Skeletal muscle satellite cell (primary cell): ENCODE results near the gene PTPN13. TPM values are rescaled to one million over a fixed set of nuclear protein-coding genes. Genes with fewer than 3 reads are reported as not detected.
A peak's percentile ranks its signal among the peaks of the same experiment; 100 is the strongest.

Experiments used
- H3K27me3 ChIP-seq: 2 replicates; pipeline ENCODE4 v1.7.0; 2013; ENCODE audit warnings: low read length; ENCODE audit not compliant: control insufficient read depth, insufficient read depth
- H3K36me3 ChIP-seq: 2 replicates; pipeline ENCODE4 v1.7.0; 2013; ENCODE audit warnings: mild to moderate bottlenecking, control low read depth, low read length; ENCODE audit not compliant: insufficient read depth
- H3K4me1 ChIP-seq: 2 replicates; pipeline ENCODE4 v1.7.0; 2013; ENCODE audit warnings: low read length; ENCODE audit not compliant: control insufficient read depth, insufficient read depth
- H3K4me2 ChIP-seq: 2 replicates; pipeline ENCODE4 v1.7.0; 2013; ENCODE audit warnings: mild to moderate bottlenecking, low read length
- H3K4me3 ChIP-seq: 2 replicates; pipeline ENCODE4 v1.7.0; 2013; ENCODE audit warnings: low read length
- H3K9ac ChIP-seq: 2 replicates; pipeline ENCODE4 v1.7.0; 2013; ENCODE audit warnings: mild to moderate bottlenecking, low read depth, low read length, moderate library complexity
- H3K9me3 ChIP-seq: replicated peaks from 2 replicates; pipeline ENCODE4 v1.7.0; 2013; ENCODE audit warnings: mild to moderate bottlenecking, control low read depth, low read length
- total RNA-seq: library from RNA; depleted of rRNA; stranded (reverse); fragments of >200 nt; gene quantifications from 2 replicates; pipeline ENCODE4 v1.2.3, GENCODE V29; 2012; rRNA removed

The PTPN13 gene, protein sequence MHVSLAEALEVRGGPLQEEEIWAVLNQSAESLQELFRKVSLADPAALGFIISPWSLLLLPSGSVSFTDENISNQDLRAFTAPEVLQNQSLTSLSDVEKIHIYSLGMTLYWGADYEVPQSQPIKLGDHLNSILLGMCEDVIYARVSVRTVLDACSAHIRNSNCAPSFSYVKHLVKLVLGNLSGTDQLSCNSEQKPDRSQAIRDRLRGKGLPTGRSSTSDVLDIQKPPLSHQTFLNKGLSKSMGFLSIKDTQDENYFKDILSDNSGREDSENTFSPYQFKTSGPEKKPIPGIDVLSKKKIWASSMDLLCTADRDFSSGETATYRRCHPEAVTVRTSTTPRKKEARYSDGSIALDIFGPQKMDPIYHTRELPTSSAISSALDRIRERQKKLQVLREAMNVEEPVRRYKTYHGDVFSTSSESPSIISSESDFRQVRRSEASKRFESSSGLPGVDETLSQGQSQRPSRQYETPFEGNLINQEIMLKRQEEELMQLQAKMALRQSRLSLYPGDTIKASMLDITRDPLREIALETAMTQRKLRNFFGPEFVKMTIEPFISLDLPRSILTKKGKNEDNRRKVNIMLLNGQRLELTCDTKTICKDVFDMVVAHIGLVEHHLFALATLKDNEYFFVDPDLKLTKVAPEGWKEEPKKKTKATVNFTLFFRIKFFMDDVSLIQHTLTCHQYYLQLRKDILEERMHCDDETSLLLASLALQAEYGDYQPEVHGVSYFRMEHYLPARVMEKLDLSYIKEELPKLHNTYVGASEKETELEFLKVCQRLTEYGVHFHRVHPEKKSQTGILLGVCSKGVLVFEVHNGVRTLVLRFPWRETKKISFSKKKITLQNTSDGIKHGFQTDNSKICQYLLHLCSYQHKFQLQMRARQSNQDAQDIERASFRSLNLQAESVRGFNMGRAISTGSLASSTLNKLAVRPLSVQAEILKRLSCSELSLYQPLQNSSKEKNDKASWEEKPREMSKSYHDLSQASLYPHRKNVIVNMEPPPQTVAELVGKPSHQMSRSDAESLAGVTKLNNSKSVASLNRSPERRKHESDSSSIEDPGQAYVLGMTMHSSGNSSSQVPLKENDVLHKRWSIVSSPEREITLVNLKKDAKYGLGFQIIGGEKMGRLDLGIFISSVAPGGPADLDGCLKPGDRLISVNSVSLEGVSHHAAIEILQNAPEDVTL (N-terminal part only)
- 16.2 and 17.0 TPM in 2 replicates for total RNA-seq

DNA sequence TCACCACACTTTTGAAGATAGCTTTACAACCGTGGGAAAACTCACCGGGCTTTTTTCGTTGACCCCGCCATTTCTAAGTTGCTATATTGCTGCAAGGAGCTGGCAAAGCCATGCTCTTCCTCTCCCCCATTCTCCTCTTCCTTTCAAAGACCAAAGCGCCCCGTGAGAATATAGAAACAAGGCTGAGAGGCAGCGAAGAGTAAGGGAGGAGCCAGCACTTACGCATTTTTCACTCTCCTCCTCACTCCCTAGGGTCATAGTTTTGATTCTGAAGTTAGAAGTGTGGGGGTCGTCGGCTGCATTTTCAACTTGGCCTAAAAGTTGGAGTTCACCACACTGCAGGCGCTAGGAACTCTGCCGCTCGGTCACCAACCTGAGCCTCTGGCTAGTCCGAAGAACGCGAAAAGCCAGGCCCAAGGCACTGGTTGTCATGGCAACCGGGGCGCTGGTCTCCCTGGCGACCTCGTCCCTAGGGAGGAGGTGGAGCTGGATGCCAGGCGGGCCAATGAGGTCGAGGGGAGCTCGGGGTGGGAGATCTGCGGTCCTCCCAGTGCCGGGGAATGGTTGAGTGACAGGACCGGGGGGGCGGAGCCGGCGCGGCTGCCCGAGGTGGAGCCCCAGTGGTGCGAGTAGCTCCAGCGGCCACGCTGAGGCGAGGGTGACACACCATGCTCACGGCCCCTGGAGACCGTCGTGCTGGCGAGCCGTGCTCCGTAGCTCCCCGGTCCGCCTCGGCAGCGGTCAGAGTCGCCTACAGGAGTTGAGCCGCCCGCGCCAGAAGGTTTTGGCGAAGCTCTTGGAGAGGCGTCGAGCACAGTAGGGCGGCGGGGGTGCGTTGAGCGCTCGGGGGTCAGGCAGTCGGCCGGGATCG is at the start of gene PTPN13:
TSS of gene PTPN13 (plus strand) at position 628 of the 871 bp plus-strand sequence. CDS start 40,942 bp downstream, outside the sequence.
- Histone ChIP-seq H3K27me3 (no peaks in the 10 kb centered on the region), H3K36me3 (no peaks in the 10 kb centered on the region), H3K4me1 (peaks cover 6% of the 10 kb centered on the region), H3K9ac (peak within 1 kb of the TSS; percentile 71), H3K4me2 (peak within 1 kb of the TSS; percentile 96), H3K9me3 (no peaks in the 10 kb centered on the region), H3K4me3 (peak within 1 kb of the TSS; percentile 76)

DNA sequence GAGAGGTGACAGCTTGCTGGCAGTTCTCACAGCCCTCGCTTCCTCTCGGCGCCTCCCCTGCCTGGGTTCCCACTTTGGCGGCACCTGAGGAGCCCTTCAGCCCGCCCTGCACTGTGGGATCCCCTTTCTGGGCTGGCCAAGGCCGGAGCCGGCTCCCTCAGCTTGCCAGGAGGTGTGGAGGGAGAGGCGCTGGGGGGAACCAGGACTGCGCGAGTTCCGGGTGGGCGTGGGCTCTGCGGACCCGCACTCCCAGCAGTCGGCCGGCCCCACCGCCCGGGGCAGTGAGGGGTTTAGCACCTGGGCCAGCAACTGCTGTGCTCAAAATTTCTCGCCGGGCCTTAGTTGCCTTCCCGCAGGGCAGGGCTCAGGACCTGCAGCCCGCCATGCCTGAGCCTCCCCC is 47.0 kb upstream of the PTPN13 start:
- no peak overlapping the region for H3K9ac ChIP-seq
- H3K9me3 ChIP-seq: no peaks in the 10 kb centered on the region
- H3K36me3 ChIP-seq: no peaks in the 10 kb centered on the region
- peaks cover 12% of the 10 kb centered on the region for H3K27me3 ChIP-seq
- H3K4me2 ChIP-seq: no peak overlapping the region
- H3K4me1 ChIP-seq: peaks cover 9% of the 10 kb centered on the region
- H3K4me3 ChIP-seq: no peak overlapping the region

DNA sequence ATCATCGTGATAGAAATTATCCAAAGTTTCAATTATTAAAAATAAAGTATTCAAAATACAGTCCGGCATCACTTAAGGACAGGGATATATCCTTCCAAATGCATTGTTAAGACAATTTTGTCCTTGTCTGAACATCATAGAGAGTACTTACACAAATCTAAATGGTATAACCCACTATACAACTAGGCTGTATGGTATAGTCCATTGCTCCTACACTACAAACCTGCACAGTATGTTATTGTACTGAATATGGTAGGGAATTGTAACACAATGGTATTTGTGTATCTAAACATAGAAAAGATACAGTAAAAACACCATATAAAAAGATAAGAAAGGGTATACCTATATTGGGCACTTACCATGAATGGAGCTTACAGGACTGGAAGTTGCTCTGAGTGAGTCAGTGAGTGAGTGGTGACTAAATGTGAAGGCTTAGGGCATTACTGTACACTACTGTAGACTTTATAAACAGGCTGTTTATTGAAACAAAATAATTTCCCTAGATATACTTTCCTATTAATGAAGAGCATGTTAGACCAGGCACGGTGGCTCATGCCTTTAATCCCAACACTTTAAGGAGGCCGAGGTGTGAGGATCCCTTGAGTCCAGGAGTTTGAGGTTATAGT is 44.8 kb upstream of the PTPN13 start:
- no peak overlapping the region for H3K4me2 ChIP-seq
- H3K9me3 ChIP-seq: no peaks in the 10 kb centered on the region
- H3K36me3 ChIP-seq: no peaks in the 10 kb centered on the region
- peaks cover 6% of the 10 kb centered on the region for H3K27me3 ChIP-seq
- H3K9ac ChIP-seq: no peak overlapping the region
- no peak overlapping the region for H3K4me3 ChIP-seq
- H3K4me1 ChIP-seq: peaks cover under 1% of the 10 kb centered on the region

DNA sequence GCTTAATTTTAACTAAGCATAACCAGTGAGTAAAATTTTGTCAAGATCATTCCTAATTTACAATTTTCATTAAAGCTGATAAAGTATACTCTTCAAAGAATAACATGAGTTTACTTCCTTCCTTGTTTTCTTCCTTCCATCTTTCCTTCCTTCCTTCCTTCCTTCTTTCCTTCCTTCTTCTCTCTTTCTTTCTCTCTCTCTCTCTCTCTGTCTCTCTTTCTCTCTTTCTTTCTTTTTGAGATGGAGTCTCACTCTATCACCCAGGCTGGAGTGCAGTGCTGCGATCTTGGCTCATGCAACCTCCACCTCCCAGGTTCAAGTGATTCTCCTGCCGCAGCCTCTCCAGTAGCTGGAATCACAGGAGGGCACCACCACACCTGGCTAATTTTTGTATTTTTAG is 42.7 kb upstream of the PTPN13 start:
- Histone ChIP-seq H3K9me3 (no peaks in the 10 kb centered on the region), H3K4me2 (no peak overlapping the region), H3K9ac (no peak overlapping the region), H3K4me1 (peaks cover 15% of the 10 kb centered on the region), H3K4me3 (no peak overlapping the region), H3K36me3 (no peaks in the 10 kb centered on the region), H3K27me3 (peaks cover 6% of the 10 kb centered on the region)

DNA sequence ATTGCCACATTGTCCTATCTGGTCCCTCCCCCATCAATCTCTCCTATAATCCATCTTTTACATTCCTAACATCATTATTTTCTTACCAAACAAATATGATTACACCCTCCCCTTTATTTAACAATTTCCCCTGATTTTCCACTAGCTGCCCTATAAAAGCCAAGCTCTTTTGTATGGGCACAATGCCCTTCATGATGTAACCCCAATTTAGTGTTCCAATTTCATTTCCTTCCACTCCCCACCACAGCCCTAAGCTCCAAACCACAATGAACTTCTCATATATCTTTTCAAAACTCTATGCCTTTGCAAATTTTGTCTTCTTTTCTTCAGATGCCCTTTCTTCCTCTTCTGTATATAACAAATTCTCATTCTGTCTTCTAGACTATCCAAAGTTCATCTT is 39.5 kb upstream of the PTPN13 start:
- H3K4me3 ChIP-seq: no peak overlapping the region
- no peaks in the 10 kb centered on the region for H3K9me3 ChIP-seq
- peak overlapping the region; percentile 21 for H3K4me2 ChIP-seq
- H3K9ac ChIP-seq: no peak overlapping the region
- H3K4me1 ChIP-seq: peaks cover 36% of the 10 kb centered on the region
- H3K27me3 ChIP-seq: peaks cover 6% of the 10 kb centered on the region
- H3K36me3 ChIP-seq: no peaks in the 10 kb centered on the region

DNA sequence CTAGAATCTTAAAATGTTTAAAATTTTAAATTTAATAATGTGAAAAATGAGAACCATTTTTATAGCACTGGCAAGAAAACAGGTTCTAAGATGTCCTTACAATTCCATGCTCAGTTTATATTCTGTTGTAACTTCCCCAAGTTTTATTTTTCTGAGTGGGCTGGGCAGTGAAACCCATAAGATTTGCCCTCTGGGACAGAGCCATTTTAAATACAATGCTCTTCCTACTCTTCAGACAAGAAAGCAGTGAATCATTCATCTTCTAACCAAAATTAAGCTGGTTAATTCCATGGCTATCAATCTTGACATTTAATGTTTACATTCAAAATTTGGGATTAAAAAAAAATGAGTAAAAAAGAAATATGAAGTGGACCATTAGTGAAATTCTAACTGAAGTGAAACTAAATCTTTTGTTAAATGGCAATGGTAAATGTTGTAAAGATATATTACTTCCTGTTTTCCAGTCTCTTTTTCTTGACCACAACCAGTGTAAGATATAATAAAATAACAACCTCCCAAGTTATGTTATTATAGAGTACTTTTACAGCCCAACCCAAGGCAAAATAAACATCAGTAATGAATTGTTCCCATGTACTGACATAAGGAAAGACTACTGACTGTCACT is 37.2 kb upstream of the PTPN13 start:
- peak overlapping the region; percentile 1 for H3K4me3 ChIP-seq

DNA sequence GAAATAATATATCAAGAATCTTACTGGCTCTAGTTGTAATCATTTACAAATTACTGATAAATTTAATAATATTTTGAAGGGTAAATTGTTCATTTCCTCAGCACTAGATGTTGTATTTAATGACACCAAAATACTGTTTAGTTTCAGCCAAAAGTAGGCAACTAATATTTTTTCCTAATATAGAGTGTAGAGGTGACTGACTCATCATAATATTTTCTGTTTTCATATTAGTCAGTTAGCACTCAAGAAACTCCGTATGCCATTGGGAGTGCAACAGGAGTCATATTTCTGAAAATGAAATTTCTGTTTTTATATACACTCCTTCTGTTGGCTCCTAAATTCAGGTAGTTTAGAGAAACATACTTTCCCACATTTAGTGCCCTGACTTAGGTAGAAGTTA is 36.6 kb upstream of the PTPN13 start:
- H3K4me2 ChIP-seq: peak overlapping the region; percentile 62
- peaks cover 6% of the 10 kb centered on the region for H3K27me3 ChIP-seq
- peak overlapping the region; percentile 6 for H3K9ac ChIP-seq
- H3K4me1 ChIP-seq: peaks cover 36% of the 10 kb centered on the region
- no peaks in the 10 kb centered on the region for H3K36me3 ChIP-seq
- peak overlapping the region; percentile 1 for H3K4me3 ChIP-seq
- no peaks in the 10 kb centered on the region for H3K9me3 ChIP-seq

More for the DNA sequence above, 37.2 kb upstream of the PTPN13 start:
- Histone ChIP-seq H3K9me3 (no peaks in the 10 kb centered on the region), H3K9ac (peak overlapping the region; percentile 6), H3K4me1 (peaks cover 36% of the 10 kb centered on the region), H3K36me3 (no peaks in the 10 kb centered on the region), H3K27me3 (peaks cover 6% of the 10 kb centered on the region), H3K4me2 (peak overlapping the region; percentile 62)

DNA sequence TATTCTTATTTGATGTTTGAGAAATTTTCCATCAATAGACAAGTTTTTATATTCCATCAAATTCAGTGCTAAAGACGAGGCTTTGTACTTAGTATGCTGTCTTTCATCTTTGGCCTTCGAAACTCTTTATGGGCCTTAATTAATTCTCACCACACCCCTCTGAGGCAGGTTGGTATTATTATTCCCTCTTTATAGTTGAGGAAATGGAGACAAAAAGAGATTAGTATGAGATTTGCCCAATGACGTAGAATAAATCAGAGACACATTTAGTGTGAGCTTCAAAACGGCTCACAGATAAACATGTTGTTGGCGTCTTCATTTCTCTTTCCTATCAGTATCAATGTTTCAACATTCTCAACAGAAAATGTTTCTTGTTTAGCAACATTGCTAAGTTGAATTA is 35.9 kb upstream of the PTPN13 start:
- Histone ChIP-seq H3K36me3 (no peaks in the 10 kb centered on the region), H3K4me2 (no peak overlapping the region), H3K27me3 (no peaks in the 10 kb centered on the region), H3K9me3 (no peaks in the 10 kb centered on the region), H3K9ac (no peak overlapping the region), H3K4me1 (peaks cover 36% of the 10 kb centered on the region), H3K4me3 (no peak overlapping the region)

DNA sequence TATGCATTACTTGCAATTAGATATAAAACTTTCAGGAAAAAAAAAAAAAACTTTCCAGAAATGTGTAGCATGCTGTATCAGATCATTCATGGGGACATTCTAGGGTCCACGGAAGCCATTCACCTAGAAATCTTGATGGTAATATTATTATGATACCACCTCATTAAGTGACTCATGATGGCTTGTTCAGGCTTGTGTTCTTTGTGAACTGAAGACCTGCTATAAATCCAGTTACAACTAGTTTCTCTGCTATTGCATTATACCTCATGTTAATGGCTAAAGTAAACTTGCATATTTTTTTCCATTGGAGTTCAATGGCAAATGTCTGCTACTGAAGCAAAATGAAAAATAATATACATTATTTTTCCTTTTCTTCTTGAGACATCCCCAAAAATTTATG is 35.3 kb upstream of the PTPN13 start:
- no peaks in the 10 kb centered on the region for H3K9me3 ChIP-seq
- no peak overlapping the region for H3K9ac ChIP-seq
- H3K27me3 ChIP-seq: no peaks in the 10 kb centered on the region
- H3K4me1 ChIP-seq: peaks cover 36% of the 10 kb centered on the region
- no peak overlapping the region for H3K4me3 ChIP-seq
- no peaks in the 10 kb centered on the region for H3K36me3 ChIP-seq
- no peak overlapping the region for H3K4me2 ChIP-seq

DNA sequence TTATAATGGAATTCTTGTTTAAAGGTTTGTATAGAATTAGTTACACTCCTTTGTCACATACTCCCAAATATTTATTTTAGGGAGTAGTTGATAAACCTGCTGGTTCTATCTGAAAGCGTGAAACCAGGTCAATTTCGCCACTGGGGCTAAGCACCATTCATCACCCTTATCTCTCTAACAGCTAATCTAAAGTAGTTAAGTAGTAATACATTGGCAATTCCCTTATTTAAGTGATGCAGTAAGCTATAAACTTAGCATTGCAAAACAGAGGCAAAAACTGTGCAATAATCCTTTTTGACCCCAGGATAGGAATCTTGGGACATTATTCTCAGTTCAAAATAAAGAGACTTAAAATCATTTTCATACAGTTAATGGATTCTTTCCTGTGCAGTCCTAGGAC is 33.7 kb upstream of the PTPN13 start:
- no peaks in the 10 kb centered on the region for H3K36me3 ChIP-seq
- H3K9ac ChIP-seq: no peak overlapping the region
- H3K9me3 ChIP-seq: no peaks in the 10 kb centered on the region
- no peak overlapping the region for H3K4me3 ChIP-seq
- H3K27me3 ChIP-seq: no peaks in the 10 kb centered on the region
- H3K4me1 ChIP-seq: peaks cover 28% of the 10 kb centered on the region
- H3K4me2 ChIP-seq: no peak overlapping the region
